WTC11 (cell line): ENCODE results near the gene MORF4L2.

Experiments
- CBFB ChIP-seq: sonication (generic); formaldehyde crosslinking; IDR thresholded peaks from 2 replicates; pipeline ENCODE4 v1.8.1; 2022; ENCODE audit warnings: mild to moderate bottlenecking, low read depth, missing genetic modification reagents
- CTCF ChIP-seq: fragments of 200-600 bp; IDR thresholded peaks from 2 replicates; pipeline ENCODE4 v1.8.0; 2022; ENCODE audit warnings: antibody characterized with exemption
- E2F5 ChIP-seq: sonication (generic); formaldehyde crosslinking; IDR thresholded peaks from 2 replicates; pipeline ENCODE4 v1.8.1; 2022; ENCODE audit warnings: mild to moderate bottlenecking, moderate library complexity, missing genetic modification reagents
- ESRRA ChIP-seq: sonication (generic); formaldehyde crosslinking; IDR thresholded peaks from 2 replicates; pipeline ENCODE4 v1.8.1; 2022; ENCODE audit warnings: mild to moderate bottlenecking, missing genetic modification reagents, borderline replicate concordance
- FOXJ3 ChIP-seq: sonication (generic); formaldehyde crosslinking; IDR thresholded peaks from 2 replicates; pipeline ENCODE4 v1.9.0; 2021; ENCODE audit warnings: missing genetic modification reagents, mild to moderate bottlenecking, borderline replicate concordance
- GABPB1 ChIP-seq: sonication (generic); formaldehyde crosslinking; IDR thresholded peaks from 2 replicates; pipeline ENCODE4 v1.8.1; 2023; ENCODE audit warnings: mild to moderate bottlenecking, missing genetic modification reagents
- MLX ChIP-seq: sonication (generic); formaldehyde crosslinking; IDR thresholded peaks from 2 replicates; pipeline ENCODE4 v1.8.1; 2023; ENCODE audit warnings: mild to moderate bottlenecking, missing genetic modification reagents, moderate library complexity
- NFE2L1 ChIP-seq: sonication (generic); formaldehyde crosslinking; IDR thresholded peaks from 2 replicates; pipeline ENCODE4 v1.8.1; 2023; ENCODE audit warnings: missing genetic modification reagents
- SMAD3 ChIP-seq: sonication (generic); formaldehyde crosslinking; IDR thresholded peaks from 2 replicates; pipeline ENCODE4 v1.8.0; 2022; ENCODE audit warnings: missing genetic modification reagents, mild to moderate bottlenecking, borderline replicate concordance
- SP1 ChIP-seq: sonication (generic); formaldehyde crosslinking; conservative IDR thresholded peaks from 2 replicates; pipeline ENCODE4 v1.8.1; 2022; ENCODE audit warnings: missing genetic modification reagents
- TF ChIP-seq, protein P1 (sequence below): sonication (generic); formaldehyde crosslinking; IDR thresholded peaks from 2 replicates; pipeline ENCODE4 v1.8.1; 2023; ENCODE audit warnings: mild to moderate bottlenecking, missing genetic modification reagents

DNA sequence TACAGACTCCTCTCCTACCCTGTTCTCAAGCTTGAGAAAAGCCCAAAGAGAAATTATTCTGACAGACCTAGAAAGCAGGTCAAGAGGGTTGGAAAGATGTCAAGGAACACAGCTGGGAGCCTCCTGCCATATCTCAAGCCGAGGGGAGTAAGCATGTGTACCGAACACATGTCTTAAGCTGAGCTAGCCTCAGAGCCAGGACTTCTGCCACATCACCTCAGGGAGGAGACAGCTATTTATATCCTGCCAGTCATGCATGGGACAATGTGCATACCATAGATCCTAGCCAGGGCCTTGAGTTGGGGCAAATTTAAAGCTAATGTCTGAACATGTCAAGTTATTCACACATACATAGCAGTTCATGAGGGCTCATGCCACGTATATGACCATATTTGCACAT lies 36.0 kb upstream of the MORF4L2 start:
- TF ChIP-seq, protein P1, sequence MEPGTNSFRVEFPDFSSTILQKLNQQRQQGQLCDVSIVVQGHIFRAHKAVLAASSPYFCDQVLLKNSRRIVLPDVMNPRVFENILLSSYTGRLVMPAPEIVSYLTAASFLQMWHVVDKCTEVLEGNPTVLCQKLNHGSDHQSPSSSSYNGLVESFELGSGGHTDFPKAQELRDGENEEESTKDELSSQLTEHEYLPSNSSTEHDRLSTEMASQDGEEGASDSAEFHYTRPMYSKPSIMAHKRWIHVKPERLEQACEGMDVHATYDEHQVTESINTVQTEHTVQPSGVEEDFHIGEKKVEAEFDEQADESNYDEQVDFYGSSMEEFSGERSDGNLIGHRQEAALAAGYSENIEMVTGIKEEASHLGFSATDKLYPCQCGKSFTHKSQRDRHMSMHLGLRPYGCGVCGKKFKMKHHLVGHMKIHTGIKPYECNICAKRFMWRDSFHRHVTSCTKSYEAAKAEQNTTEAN (CRISPR knock-in tag), result no peak
- TF ChIP-seq E2F5 (no peak), ESRRA (CRISPR knock-in tag) (no peak), CTCF (no peak), SP1 (no peak), MLX (CRISPR knock-in tag) (no peak), SMAD3 (no peak), NFE2L1 (CRISPR knock-in tag) (no peak), FOXJ3 (CRISPR knock-in tag) (no peak), GABPB1 (CRISPR knock-in tag) (no peak), CBFB (no peak)
